Smooth muscle cell (in vitro differentiated cells): Measurements from ENCODE around the gene NBEAL1. TPM values are rescaled to one million over a fixed set of nuclear protein-coding genes. Genes with fewer than 3 reads are reported as not detected.

Source experiments
- DNase-seq: peaks from one replicate; lab custom pipeline; 2025; ENCODE audit not compliant: unreplicated experiment; lab: John Stamatoyannopoulos, UW
- H2AFZ ChIP-seq: fragments of 200-600 bp; sonication (generic); 2 replicates; pipeline ENCODE4 v1.6.0; 2016; ENCODE audit warnings: antibody characterized with exemption, low read depth, mild to moderate bottlenecking
- H3F3A ChIP-seq: fragments of 200-600 bp; sonication (generic); 2 replicates; pipeline ENCODE4 v1.6.0; 2017; ENCODE audit warnings: antibody characterized with exemption, low read depth
- H3K27ac ChIP-seq: fragments of 200-600 bp; sonication (generic); 2 replicates; pipeline ENCODE4 v1.5.1; 2016; ENCODE audit warnings: low read depth, mild to moderate bottlenecking
- H3K27me3 ChIP-seq: fragments of 200-600 bp; sonication (generic); 2 replicates; pipeline ENCODE4 v1.6.1; 2016; ENCODE audit warnings: low read depth, mild to moderate bottlenecking
- H3K36me3 ChIP-seq: fragments of 200-600 bp; sonication (generic); 2 replicates; pipeline ENCODE4 v1.5.1; 2016; ENCODE audit warnings: low read depth
- H3K4me1 ChIP-seq: fragments of 200-600 bp; sonication (generic); 2 replicates; pipeline ENCODE4 v1.5.1; 2016; ENCODE audit warnings: low read depth
- H3K4me2 ChIP-seq: fragments of 200-600 bp; sonication (generic); 2 replicates; pipeline ENCODE4 v1.6.0; 2016; ENCODE audit warnings: mild to moderate bottlenecking
- H3K4me3 ChIP-seq: fragments of 200-600 bp; sonication (generic); 2 replicates; pipeline ENCODE4 v1.5.1; 2016; ENCODE audit warnings: mild to moderate bottlenecking
- H3K79me2 ChIP-seq: fragments of 200-600 bp; sonication (generic); 2 replicates; pipeline ENCODE4 v1.6.0; 2016; ENCODE audit warnings: low read depth, mild to moderate bottlenecking
- H3K9ac ChIP-seq: fragments of 200-600 bp; sonication (generic); 2 replicates; pipeline ENCODE4 v1.6.0; 2016; ENCODE audit warnings: low read depth
- H3K9me3 ChIP-seq: fragments of 200-600 bp; sonication (generic); replicated peaks from 2 replicates; pipeline ENCODE4 v1.5.1; 2016; ENCODE audit warnings: low read depth
- H4K20me1 ChIP-seq: fragments of 200-600 bp; sonication (generic); 2 replicates; pipeline ENCODE4 v1.6.0; 2016; ENCODE audit warnings: low read depth
- WGBS: methylation state at CpG from one replicate; pipeline ENCODE4 v1.1.7; 2016; ENCODE audit warnings: low lambda C conversion rate; 5-methylcytosine and 5-hydroxymethylcytosine counted together
- polyA plus RNA-seq: library from polyadenylated mRNA; unstranded; fragments of >200 nt; fragmentation: Nextera tagmentation; extraction: Ambion mirVana; gene quantifications from 2 replicates; pipeline ENCODE4 v1.2.1, GENCODE V29; 2016
- total RNA-seq: library from RNA; depleted of rRNA; stranded (reverse); fragments of >200 nt; gene quantifications from 2 replicates; pipeline ENCODE4 v1.2.3, GENCODE V29; 2014
- TF ChIP-seq, protein P1 (sequence below): fragments of 200-600 bp; sonication (generic); IDR thresholded peaks from 2 replicates; pipeline ENCODE4 v1.5.1; 2017; ENCODE audit warnings: borderline replicate concordance, mild to moderate bottlenecking, antibody characterized with exemption; ENCODE audit not compliant: insufficient read depth, poor library complexity, severe bottlenecking

NBEAL1 gene
- total and polyA plus RNA-seq, 2 experiments from 2014 or later, result 12.1 to 32.4 TPM

DNA sequence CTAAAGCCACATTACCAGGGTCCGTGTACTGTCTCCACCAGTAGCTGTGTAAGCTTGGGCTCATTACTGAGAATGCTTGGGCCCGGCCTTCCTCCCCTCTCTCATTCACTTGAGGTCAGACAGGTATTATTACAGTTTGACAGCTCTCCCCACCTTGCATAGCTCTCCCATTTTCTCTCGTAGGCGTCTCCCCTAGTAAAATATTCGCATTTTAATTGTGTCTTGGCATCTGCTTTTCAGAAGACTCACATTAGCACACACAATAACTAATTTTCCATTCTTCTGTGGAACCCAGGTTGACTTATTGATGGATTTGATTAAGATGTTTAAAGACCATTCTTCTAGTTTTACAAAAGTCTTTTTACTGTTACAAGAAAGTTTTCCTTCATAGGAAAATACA, 153.1 kb downstream of the NBEAL1 start:
- TF ChIP-seq, protein P1, sequence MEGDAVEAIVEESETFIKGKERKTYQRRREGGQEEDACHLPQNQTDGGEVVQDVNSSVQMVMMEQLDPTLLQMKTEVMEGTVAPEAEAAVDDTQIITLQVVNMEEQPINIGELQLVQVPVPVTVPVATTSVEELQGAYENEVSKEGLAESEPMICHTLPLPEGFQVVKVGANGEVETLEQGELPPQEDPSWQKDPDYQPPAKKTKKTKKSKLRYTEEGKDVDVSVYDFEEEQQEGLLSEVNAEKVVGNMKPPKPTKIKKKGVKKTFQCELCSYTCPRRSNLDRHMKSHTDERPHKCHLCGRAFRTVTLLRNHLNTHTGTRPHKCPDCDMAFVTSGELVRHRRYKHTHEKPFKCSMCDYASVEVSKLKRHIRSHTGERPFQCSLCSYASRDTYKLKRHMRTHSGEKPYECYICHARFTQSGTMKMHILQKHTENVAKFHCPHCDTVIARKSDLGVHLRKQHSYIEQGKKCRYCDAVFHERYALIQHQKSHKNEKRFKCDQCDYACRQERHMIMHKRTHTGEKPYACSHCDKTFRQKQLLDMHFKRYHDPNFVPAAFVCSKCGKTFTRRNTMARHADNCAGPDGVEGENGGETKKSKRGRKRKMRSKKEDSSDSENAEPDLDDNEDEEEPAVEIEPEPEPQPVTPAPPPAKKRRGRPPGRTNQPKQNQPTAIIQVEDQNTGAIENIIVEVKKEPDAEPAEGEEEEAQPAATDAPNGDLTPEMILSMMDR, result no peak
- peaks cover 5% of the 10 kb centered on the region for H3K4me1 ChIP-seq
- no peak overlapping the region for H3K4me2 ChIP-seq
- WGBS, result 91% methylated on average over 5 of the region's 5 CpGs
- H3K9ac ChIP-seq, result no peak overlapping the region
- no peaks in the 10 kb centered on the region for H3K27me3 ChIP-seq
- H4K20me1 ChIP-seq, result no peaks in the 10 kb centered on the region
- no peak overlapping the region for H2AFZ ChIP-seq
- peaks cover 4% of the 10 kb centered on the region for H3K36me3 ChIP-seq
- H3K9me3 ChIP-seq, result no peaks in the 10 kb centered on the region
- H3K27ac ChIP-seq, result no peak overlapping the region
- no peaks in the 10 kb centered on the region for H3K79me2 ChIP-seq
- no peak overlapping the region for H3K4me3 ChIP-seq
- no peak for DNase-seq
- no peaks in the 10 kb centered on the region for H3F3A ChIP-seq

DNA sequence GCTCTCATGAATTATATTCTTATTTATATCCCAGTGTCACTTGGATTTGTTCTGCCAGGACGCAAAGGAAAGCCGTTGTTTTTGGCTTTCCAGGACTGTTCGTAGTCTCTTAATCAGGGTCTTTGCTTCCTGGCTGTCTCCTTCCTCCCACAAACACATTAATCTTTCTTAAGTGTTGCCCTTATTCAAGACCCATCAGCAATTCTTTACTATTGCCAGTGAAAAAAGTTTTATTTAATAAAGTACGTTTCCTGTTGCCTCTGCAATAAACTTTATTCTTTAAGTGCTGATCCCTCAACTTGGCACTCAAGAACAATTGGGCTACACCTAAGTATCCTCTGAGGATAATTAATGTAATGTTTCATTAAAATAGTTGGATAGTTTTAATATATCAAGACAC, 155.8 kb downstream of the NBEAL1 start:
- Histone ChIP-seq H3K9ac (no peak overlapping the region), H4K20me1 (no peaks in the 10 kb centered on the region), H3K4me1 (no peaks in the 10 kb centered on the region), H3K9me3 (no peaks in the 10 kb centered on the region), H3K36me3 (peaks cover 4% of the 10 kb centered on the region), H3K27ac (no peak overlapping the region), H2AFZ (no peak overlapping the region), H3K27me3 (no peaks in the 10 kb centered on the region), H3K4me3 (no peak overlapping the region), H3K79me2 (no peaks in the 10 kb centered on the region), H3K4me2 (no peak overlapping the region), H3F3A (no peaks in the 10 kb centered on the region)
- WGBS, result 86% methylated on average over 4 of the region's 4 CpGs
- DNase-seq, result no peak
- TF ChIP-seq, protein P1, result no peak

DNA sequence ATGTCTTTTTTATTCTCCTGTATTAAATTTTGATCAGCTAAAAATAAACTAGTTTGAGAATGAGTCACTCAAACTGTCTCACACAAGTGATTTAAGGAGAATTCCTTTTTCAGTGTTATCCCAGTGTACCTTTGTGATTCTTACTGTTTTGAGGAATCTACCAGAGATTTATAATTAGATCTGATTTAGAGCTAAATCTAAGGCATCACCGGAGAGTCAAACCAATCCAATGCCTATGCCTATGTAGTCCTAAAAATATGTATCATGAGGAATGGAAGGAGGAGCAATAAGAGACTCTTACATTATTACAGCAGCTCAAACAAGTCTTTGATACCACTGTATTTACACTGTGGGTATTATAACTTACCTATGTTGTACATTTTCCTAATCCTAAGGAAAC, 160.7 kb downstream of the NBEAL1 start:
- no peak overlapping the region for H3K9ac ChIP-seq
- TF ChIP-seq, protein P1, result no peak
- H3K27ac ChIP-seq, result no peak overlapping the region
- no peak for DNase-seq
- no peak overlapping the region for H3K4me2 ChIP-seq
- H3K36me3 ChIP-seq, result peaks cover 5% of the 10 kb centered on the region
- no peaks in the 10 kb centered on the region for H3K4me1 ChIP-seq
- H3K9me3 ChIP-seq, result no peaks in the 10 kb centered on the region
- no peak overlapping the region for H3K4me3 ChIP-seq
- H2AFZ ChIP-seq, result no peak overlapping the region
- no peaks in the 10 kb centered on the region for H3K79me2 ChIP-seq
- no peaks in the 10 kb centered on the region for H4K20me1 ChIP-seq
- H3F3A ChIP-seq, result no peaks in the 10 kb centered on the region
- H3K27me3 ChIP-seq, result no peaks in the 10 kb centered on the region
- 97% methylated on average over 1 of the region's 1 CpG for WGBS

DNA sequence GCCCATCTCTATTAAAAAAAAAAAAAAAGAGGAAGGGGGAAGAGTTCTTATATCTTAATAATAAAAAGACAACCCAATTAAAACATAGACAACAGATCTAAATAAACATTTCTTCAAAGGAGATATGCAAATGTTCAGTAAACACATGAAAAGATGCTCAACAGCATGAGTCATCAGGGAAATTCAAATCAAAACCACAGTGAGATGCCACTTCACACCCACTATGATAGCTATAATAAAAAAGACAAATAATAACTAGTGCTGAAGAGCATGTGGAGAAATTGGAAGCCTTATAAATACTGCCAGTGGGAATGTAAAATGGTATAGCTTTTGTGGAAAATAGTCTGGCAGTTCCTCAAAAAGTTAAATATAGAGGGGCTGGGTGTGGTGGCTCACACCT, 162.7 kb downstream of the NBEAL1 start:
- no peak overlapping the region for H2AFZ ChIP-seq
- no peaks in the 10 kb centered on the region for H3K4me1 ChIP-seq
- H3K27ac ChIP-seq, result no peak overlapping the region
- no peak for DNase-seq
- H3F3A ChIP-seq, result no peaks in the 10 kb centered on the region
- no peak overlapping the region for H3K9ac ChIP-seq
- H3K9me3 ChIP-seq, result no peaks in the 10 kb centered on the region
- TF ChIP-seq, protein P1, result no peak
- H3K36me3 ChIP-seq, result peaks cover 13% of the 10 kb centered on the region
- no peaks in the 10 kb centered on the region for H4K20me1 ChIP-seq
- H3K4me2 ChIP-seq, result no peak overlapping the region
- H3K79me2 ChIP-seq, result no peaks in the 10 kb centered on the region
- H3K27me3 ChIP-seq, result no peaks in the 10 kb centered on the region
- no peak overlapping the region for H3K4me3 ChIP-seq
